ENCODE results near the gene NEFH. TPM values are rescaled to one million over a fixed set of nuclear protein-coding genes. Genes with fewer than 3 reads are reported as not detected.

Gene NEFH
- total RNA-seq, 1 experiment from 2014 or later = not detected

- CTCF ChIA-PET = no interaction called here
- POLR2A ChIA-PET = no interaction called here
- H3K79me2 ChIP-seq (ENCODE audit: insufficient read depth, low read length) = no peaks in the 10 kb centered on the region
- H3K27ac ChIP-seq (ENCODE audit: low read depth, low read length) = no peak overlapping the region
- no peaks in the 10 kb centered on the region for H3K4me1 ChIP-seq (ENCODE audit: control insufficient read depth in 1 of 2, insufficient read depth in 2 of 2, low read length in 2 of 2)
- H3K9ac ChIP-seq (ENCODE audit: low read length) = no peak overlapping the region
- H3K4me3 ChIP-seq (replicated peaks in 1 of 2; ENCODE audit: low read depth in 1 of 2, low read length in 2 of 2) = no peak overlapping the region
- no peaks in the 10 kb centered on the region for H3K27me3 ChIP-seq (ENCODE audit: insufficient read depth, low read length)
- BruUV-seq (replicated peaks) = no TSS peak
- intact Hi-C loops (cut with micrococcal nuclease) = no loop called here
- H3K4me2 ChIP-seq (ENCODE audit: low read length) = no peak overlapping the region
- DNase-seq (ENCODE audit: low read depth, low spot score) (no peak), ATAC-seq (no peak)
- no peaks in the 10 kb centered on the region for H4K20me1 ChIP-seq (ENCODE audit: insufficient read depth)
- TF ChIP-seq SRF (IDR thresholded peaks at IDR 0.05; ENCODE audit: low read depth) (no peak), TCF7L2 (IDR thresholded peaks at IDR 0.05; ENCODE audit: borderline replicate concordance, extremely low read depth, insufficient read depth, insufficient read length) (no peak), RAD21 (IDR thresholded peaks at IDR 0.05; ENCODE audit: low read depth) (no peak), EZH2 (IDR thresholded peaks at IDR 0.05) (no peak), EZH2phosphoT487 (IDR thresholded peaks at IDR 0.05; ENCODE audit: borderline replicate concordance) (no peak), ELF1 (IDR thresholded peaks at IDR 0.05; ENCODE audit: borderline replicate concordance, low read depth) (no peak), JUND (IDR thresholded peaks at IDR 0.05) (no peak), POLR2A (IDR thresholded peaks at IDR 0.05; ENCODE audit: borderline replicate concordance, extremely low read depth, insufficient read depth, insufficient read length) (no peak), POLR2AphosphoS5 (IDR thresholded peaks at IDR 0.05; ENCODE audit: low read depth, low read length) (no peak), REST (IDR thresholded peaks at IDR 0.05; ENCODE audit: low read depth) (no peak), FOSL1 (IDR thresholded peaks at IDR 0.05; ENCODE audit: low read depth) (no peak), ZFX (IDR thresholded peaks at IDR 0.05) (no peak), SIN3A (IDR thresholded peaks at IDR 0.05; ENCODE audit: low read depth) (no peak), CEBPB (IDR thresholded peaks at IDR 0.05; ENCODE audit: low read depth) (no peak), CBX3 (IDR thresholded peaks at IDR 0.05; ENCODE audit: low read depth) (no peak)
- TF ChIP-seq, protein P1, sequence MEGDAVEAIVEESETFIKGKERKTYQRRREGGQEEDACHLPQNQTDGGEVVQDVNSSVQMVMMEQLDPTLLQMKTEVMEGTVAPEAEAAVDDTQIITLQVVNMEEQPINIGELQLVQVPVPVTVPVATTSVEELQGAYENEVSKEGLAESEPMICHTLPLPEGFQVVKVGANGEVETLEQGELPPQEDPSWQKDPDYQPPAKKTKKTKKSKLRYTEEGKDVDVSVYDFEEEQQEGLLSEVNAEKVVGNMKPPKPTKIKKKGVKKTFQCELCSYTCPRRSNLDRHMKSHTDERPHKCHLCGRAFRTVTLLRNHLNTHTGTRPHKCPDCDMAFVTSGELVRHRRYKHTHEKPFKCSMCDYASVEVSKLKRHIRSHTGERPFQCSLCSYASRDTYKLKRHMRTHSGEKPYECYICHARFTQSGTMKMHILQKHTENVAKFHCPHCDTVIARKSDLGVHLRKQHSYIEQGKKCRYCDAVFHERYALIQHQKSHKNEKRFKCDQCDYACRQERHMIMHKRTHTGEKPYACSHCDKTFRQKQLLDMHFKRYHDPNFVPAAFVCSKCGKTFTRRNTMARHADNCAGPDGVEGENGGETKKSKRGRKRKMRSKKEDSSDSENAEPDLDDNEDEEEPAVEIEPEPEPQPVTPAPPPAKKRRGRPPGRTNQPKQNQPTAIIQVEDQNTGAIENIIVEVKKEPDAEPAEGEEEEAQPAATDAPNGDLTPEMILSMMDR (IDR thresholded peaks at IDR 0.05 in 2 of 3, conservative IDR thresholded peaks at IDR 0.05 in 1 of 3; ENCODE audit: borderline replicate concordance in 1 of 3, insufficient read depth in 1 of 3, low read depth in 2 of 3, low read length in 2 of 3) = no peak
- TF ChIP-seq, protein P2, sequence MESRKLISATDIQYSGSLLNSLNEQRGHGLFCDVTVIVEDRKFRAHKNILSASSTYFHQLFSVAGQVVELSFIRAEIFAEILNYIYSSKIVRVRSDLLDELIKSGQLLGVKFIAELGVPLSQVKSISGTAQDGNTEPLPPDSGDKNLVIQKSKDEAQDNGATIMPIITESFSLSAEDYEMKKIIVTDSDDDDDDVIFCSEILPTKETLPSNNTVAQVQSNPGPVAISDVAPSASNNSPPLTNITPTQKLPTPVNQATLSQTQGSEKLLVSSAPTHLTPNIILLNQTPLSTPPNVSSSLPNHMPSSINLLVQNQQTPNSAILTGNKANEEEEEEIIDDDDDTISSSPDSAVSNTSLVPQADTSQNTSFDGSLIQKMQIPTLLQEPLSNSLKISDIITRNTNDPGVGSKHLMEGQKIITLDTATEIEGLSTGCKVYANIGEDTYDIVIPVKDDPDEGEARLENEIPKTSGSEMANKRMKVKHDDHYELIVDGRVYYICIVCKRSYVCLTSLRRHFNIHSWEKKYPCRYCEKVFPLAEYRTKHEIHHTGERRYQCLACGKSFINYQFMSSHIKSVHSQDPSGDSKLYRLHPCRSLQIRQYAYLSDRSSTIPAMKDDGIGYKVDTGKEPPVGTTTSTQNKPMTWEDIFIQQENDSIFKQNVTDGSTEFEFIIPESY (IDR thresholded peaks at IDR 0.05; ENCODE audit: extremely low read depth, insufficient replicate concordance, low read length) = no peak
- TF ChIP-seq, protein P3, sequence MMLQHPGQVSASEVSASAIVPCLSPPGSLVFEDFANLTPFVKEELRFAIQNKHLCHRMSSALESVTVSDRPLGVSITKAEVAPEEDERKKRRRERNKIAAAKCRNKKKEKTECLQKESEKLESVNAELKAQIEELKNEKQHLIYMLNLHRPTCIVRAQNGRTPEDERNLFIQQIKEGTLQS (IDR thresholded peaks at IDR 0.05) = no peak
- TF ChIP-seq, protein P4, sequence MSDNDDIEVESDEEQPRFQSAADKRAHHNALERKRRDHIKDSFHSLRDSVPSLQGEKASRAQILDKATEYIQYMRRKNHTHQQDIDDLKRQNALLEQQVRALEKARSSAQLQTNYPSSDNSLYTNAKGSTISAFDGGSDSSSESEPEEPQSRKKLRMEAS (IDR thresholded peaks at IDR 0.05) = no peak
- H3K9me3 ChIP-seq (ENCODE audit: control insufficient read depth in 1 of 2, insufficient read depth in 1 of 2, low read depth in 1 of 2, low read length in 2 of 2) = no peaks in the 10 kb centered on the region
- RAD21 ChIA-PET (ENCODE audit: low non-redundant PET in 1 of 2, low total read pairs in 2 of 2, uncharacterized antibody in 2 of 2, unreplicated experiment in 2 of 2) = no interaction called here
- peaks cover 53 to 54% of the 10 kb centered on the region in 2 experiments for H3K36me3 ChIP-seq (ENCODE audit: control insufficient read depth in 1 of 2, insufficient read depth in 2 of 2, low read length in 2 of 2)
- no peaks in the 10 kb centered on the region for H3K9me2 ChIP-seq (ENCODE audit: insufficient read depth)
- no peak overlapping the region for H2AFZ ChIP-seq (ENCODE audit: low read depth, low read length, poor library complexity, severe bottlenecking)
These were observed 32.0 kb downstream of the NEFH start for GRCh38 chr22:29512031-29512430.
